A549 (cell line): Measurements from ENCODE around the gene PKN2. TPM values are rescaled to one million over a fixed set of nuclear protein-coding genes. Genes with fewer than 3 reads are reported as not detected.

ENCODE experiments used
- ATAC-seq, 2 experiments: fragments of 200-7000 bp in 1 of 2; fragments of >200 bp in 1 of 2; cut with Nextera tagmentation in 1 of 2; cut with Tn5 transposase in 1 of 2; 3 replicates each; pipeline versions ENCODE4 v1.8.0 to v1.9.1; 2018 to 2020; ENCODE audit warnings: mild to moderate bottlenecking in 1 of 2, moderate library complexity in 1 of 2
- CTCF ChIA-PET: fragments of 300-600 bp; sonication (Branson Sonifier 250); formaldehyde crosslinking; extraction: SDS; loops from one replicate; lab custom pipeline; 2021; ENCODE audit warnings: antibody characterized with exemption, inconsistent platforms; lab: Yijun Ruan, JAX
- POLR2A ChIA-PET: fragments of 350-600 bp; formaldehyde crosslinking; extraction: SDS; loops from one replicate; lab custom pipeline; 2021; ENCODE audit warnings: antibody characterized with exemption, inconsistent platforms; lab: Yijun Ruan, JAX
- DNase-seq, 2 experiments: peaks; one replicate each; pipeline versions ENCODE4 v3.0.0 to v3.0.0-alpha.2; 2011 to 2016; ENCODE audit warnings: low read depth in 1 of 2, low spot score in 1 of 2
- FAIRE-seq: peaks from 2 replicates; lab custom pipeline; 2011; peaks lifted over from hg19 to GRCh38; lab: Jason Lieb, UNC
- H3K27ac ChIP-seq, 2 experiments: fragments of >200 bp; sonication (Bioruptor Twin); formaldehyde crosslinking; 3 replicates each; pipeline ENCODE4 v1.5.1; 2016 to 2017
- H3K4me1 ChIP-seq: fragments of >200 bp; sonication (Bioruptor Twin); formaldehyde crosslinking; 3 replicates; pipeline ENCODE4 v1.6.1; 2016
- H3K4me2 ChIP-seq: fragments of >200 bp; sonication (Bioruptor Twin); formaldehyde crosslinking; 3 replicates; pipeline ENCODE4 v1.6.1; 2016
- H3K4me3 ChIP-seq: fragments of >200 bp; sonication (Bioruptor Twin); formaldehyde crosslinking; 3 replicates; pipeline ENCODE4 v1.5.1; 2016
- H3K9me3 ChIP-seq: fragments of >200 bp; sonication (Bioruptor Twin); formaldehyde crosslinking; 3 replicates; pipeline ENCODE4 v1.6.1; 2016
- BHLHE40 ChIP-seq: IDR thresholded peaks from 2 replicates; pipeline ENCODE4 v1.6.1; 2012; ENCODE audit warnings: low read depth, low read length, inconsistent platforms
- CBX2 ChIP-seq: fragments of 200-600 bp; sonication (generic); IDR thresholded peaks from 2 replicates; pipeline ENCODE4 v1.6.1; 2016; ENCODE audit warnings: low read depth, mild to moderate bottlenecking, borderline replicate concordance
- CHD2 ChIP-seq: fragments of 150-350 bp; IDR thresholded peaks from 2 replicates; pipeline ENCODE4 v1.6.1; 2014; ENCODE audit warnings: low read length; ENCODE audit not compliant: partially characterized antibody
- CHD4 ChIP-seq: fragments of 200-600 bp; sonication (generic); IDR thresholded peaks from 2 replicates; pipeline ENCODE4 v1.6.1; 2016; ENCODE audit warnings: antibody characterized with exemption, mild to moderate bottlenecking, borderline replicate concordance
- CTCF ChIP-seq: fragments of >200 bp; sonication (Bioruptor Twin); formaldehyde crosslinking; IDR thresholded peaks from 3 replicates; pipeline ENCODE4 v1.5.1; 2016
- E2F6 ChIP-seq: IDR thresholded peaks from 2 replicates; pipeline ENCODE4 v1.6.1; 2012; ENCODE audit warnings: low read depth, borderline replicate concordance
- EHF ChIP-seq: fragments of 250-450 bp; sonication (Bioruptor Pico); IDR thresholded peaks from 2 replicates; pipeline ENCODE4 v1.5.0; 2020; ENCODE audit warnings: mild to moderate bottlenecking
- EHMT2 ChIP-seq: fragments of 200-600 bp; sonication (generic); IDR thresholded peaks from 2 replicates; pipeline ENCODE4 v1.6.1; 2016; ENCODE audit warnings: antibody characterized with exemption, low read depth, mild to moderate bottlenecking, moderate library complexity
- ELK1 ChIP-seq: fragments of 150-350 bp; IDR thresholded peaks from 2 replicates; pipeline ENCODE4 v1.6.1; 2014; ENCODE audit warnings: low read depth, mild to moderate bottlenecking, low read length
- EP300 ChIP-seq, 2 experiments: fragments of >200 bp; sonication (Bioruptor Twin); formaldehyde crosslinking; IDR thresholded peaks; 2 replicates in 1 of 2; 3 replicates in 1 of 2; pipeline ENCODE4 v1.6.1; 2016 to 2017
- FOXS1 ChIP-seq: fragments of 250-450 bp; sonication (Bioruptor Pico); IDR thresholded peaks from 2 replicates; pipeline ENCODE4 v1.5.0; 2020; ENCODE audit warnings: mild to moderate bottlenecking, moderate library complexity
- HDAC2 ChIP-seq: fragments of 200-600 bp; sonication (generic); IDR thresholded peaks from 2 replicates; pipeline ENCODE4 v1.6.1; 2016
- HMGXB4 ChIP-seq: fragments of 250-450 bp; sonication (Bioruptor Pico); IDR thresholded peaks from 2 replicates; pipeline ENCODE4 v1.5.0; 2021; ENCODE audit warnings: mild to moderate bottlenecking, moderate library complexity, borderline replicate concordance
- HOXB5 ChIP-seq: fragments of 250-450 bp; sonication (Bioruptor Pico); IDR thresholded peaks from 2 replicates; pipeline ENCODE4 v1.5.0; 2020; ENCODE audit warnings: mild to moderate bottlenecking, moderate library complexity
- JUN ChIP-seq, 2 experiments: fragments of >200 bp; sonication (Bioruptor Twin); formaldehyde crosslinking; IDR thresholded peaks; 2 replicates in 1 of 2; 3 replicates in 1 of 2; pipeline ENCODE4 v1.6.1; 2016 to 2017
- KDM1A ChIP-seq: fragments of 200-600 bp; sonication (generic); IDR thresholded peaks from 2 replicates; pipeline ENCODE4 v1.6.1; 2016; ENCODE audit warnings: low read depth, mild to moderate bottlenecking
- MAZ ChIP-seq: fragments of 150-350 bp; IDR thresholded peaks from 2 replicates; pipeline ENCODE4 v1.6.1; 2014; ENCODE audit warnings: antibody characterized with exemption, low read depth, low read length, borderline replicate concordance
- NR3C1 ChIP-seq: fragments of >200 bp; sonication (Bioruptor Twin); formaldehyde crosslinking; IDR thresholded peaks from 3 replicates; pipeline ENCODE4 v1.6.1; 2017
- PBX3 ChIP-seq: IDR thresholded peaks from 2 replicates; pipeline ENCODE4 v1.6.1; 2012
- RAD21 ChIP-seq, 2 experiments: fragments of >200 bp in 1 of 2; sonication (Bioruptor Twin) in 1 of 2; formaldehyde crosslinking in 1 of 2; IDR thresholded peaks in 1 of 2; conservative IDR thresholded peaks in 1 of 2; 2 replicates in 1 of 2; 3 replicates in 1 of 2; pipeline ENCODE4 v1.6.1; 2012 to 2018; ENCODE audit warnings: inconsistent platforms in 1 of 2
- RARB ChIP-seq: fragments of 250-450 bp; sonication (Bioruptor Pico); IDR thresholded peaks from 2 replicates; pipeline ENCODE4 v1.8.0; 2021; ENCODE audit warnings: mild to moderate bottlenecking, moderate library complexity
- RCOR1 ChIP-seq: fragments of 150-350 bp; IDR thresholded peaks from 2 replicates; pipeline ENCODE4 v1.6.1; 2014; ENCODE audit warnings: antibody characterized with exemption, low read length, low read depth
- RFX5 ChIP-seq: fragments of 450-650 bp; IDR thresholded peaks from 2 replicates; pipeline ENCODE4 v1.7.1; 2014; ENCODE audit warnings: antibody characterized with exemption, mild to moderate bottlenecking, moderate library complexity
- RNF2 ChIP-seq: fragments of 200-600 bp; sonication (generic); IDR thresholded peaks from 2 replicates; pipeline ENCODE4 v1.6.1; 2016; ENCODE audit warnings: low read depth, mild to moderate bottlenecking, antibody characterized with exemption, moderate library complexity, borderline replicate concordance
- TFCP2L1 ChIP-seq: fragments of 250-450 bp; sonication (Bioruptor Pico); IDR thresholded peaks from 2 replicates; pipeline ENCODE4 v1.5.0; 2021; ENCODE audit warnings: mild to moderate bottlenecking
- USF2 ChIP-seq: fragments of 450-650 bp; IDR thresholded peaks from 2 replicates; pipeline ENCODE4 v1.6.1; 2014; ENCODE audit warnings: antibody characterized with exemption
- polyA plus RNA-seq, 4 experiments: library from polyadenylated mRNA; depleted of rRNA in 3 of 4; stranded (reverse); fragments of >200 nt; fragmentation: RNase III in 1 of 4; extraction: RNeasy Plus Mini Kit Qiagen cat#74134 plus additional on column Dnase treatment in 1 of 4; gene quantifications; 2 replicates in 3 of 4; 3 replicates in 1 of 4; pipeline ENCODE4 v1.2.3, GENCODE V29; 2011 to 2017

Gene PKN2
- polyA plus RNA-seq, 2 of the 4 experiments (the other 2 are of a cell fraction), result 14.4 to 39.6 TPM

- no peak for TF ChIP-seq RFX5
- no peak for TF ChIP-seq RCOR1
- no peak for TF ChIP-seq HMGXB4 (CRISPR knock-in tag)
- TF ChIP-seq RAD21 (conservative IDR thresholded peaks at IDR 0.05 in 1 of 2, IDR thresholded peaks at IDR 0.05 in 1 of 2), result no peak
- no peak for TF ChIP-seq JUN (IDR thresholded peaks at IDR 0.05)
Measured at GRCh38 chr1:88640060-88640459, 44.0 kb upstream of the PKN2 start (continued).

- FAIRE-seq (no peak), DNase-seq (no peak), ATAC-seq (no peak)
- Histone ChIP-seq H3K4me2 (no peak overlapping the region), H3K4me3 (no peak overlapping the region), H3K27ac (no peak overlapping the region), H3K4me1 (no peaks in the 10 kb centered on the region), H3K9me3 (no peaks in the 10 kb centered on the region)
- POLR2A ChIA-PET, result no interaction called here
- TF ChIP-seq BHLHE40, result no peak
- no peak for TF ChIP-seq RCOR1
- TF ChIP-seq ELK1, result no peak
- no peak for TF ChIP-seq EHMT2
- TF ChIP-seq EHF (CRISPR knock-in tag), result no peak
- TF ChIP-seq CBX2, result no peak
- no peak for TF ChIP-seq RARB (CRISPR knock-in tag)
- TF ChIP-seq CTCF, result no peak
- no peak for TF ChIP-seq CHD2
- TF ChIP-seq TFCP2L1 (CRISPR knock-in tag), result no peak
- TF ChIP-seq HOXB5 (CRISPR knock-in tag), result no peak
- TF ChIP-seq CHD4, result no peak
- no peak for TF ChIP-seq KDM1A
- no peak for TF ChIP-seq MAZ
- TF ChIP-seq HDAC2, result no peak
- TF ChIP-seq RNF2, result no peak
- CTCF ChIA-PET, result interaction anchor here (0.6 kb wide), 1 partner anchor 9 kb away, joined by 4 read pairs; no protein-coding TSS in a partner anchor
Measured at GRCh38 chr1:88645886-88646285, 38.2 kb upstream of the PKN2 start.

- POLR2A ChIA-PET, result no interaction called here
- CTCF ChIA-PET, result interaction anchor here (0.6 to 1.9 kb wide), 3 partner anchors 8 to 231 kb away, joined by 4 to 7 read pairs (median 5); no protein-coding TSS in a partner anchor
- DNase-seq, result no peak
- H3K4me1 ChIP-seq, result no peaks in the 10 kb centered on the region
- no peak for ATAC-seq
- no peaks in the 10 kb centered on the region for H3K9me3 ChIP-seq
- no peak for FAIRE-seq
- no peak overlapping the region for H3K27ac ChIP-seq
- no peak overlapping the region for H3K4me2 ChIP-seq
- H3K4me3 ChIP-seq, result no peak overlapping the region
- no peak for TF ChIP-seq EHMT2
- TF ChIP-seq EP300 (IDR thresholded peaks at IDR 0.05), result no peak
- no peak for TF ChIP-seq RFX5
- no peak for TF ChIP-seq USF2
- TF ChIP-seq ELK1, result no peak
- no peak for TF ChIP-seq FOXS1 (CRISPR knock-in tag)
- no peak for TF ChIP-seq E2F6
- TF ChIP-seq NR3C1, result no peak
- TF ChIP-seq PBX3, result no peak
- TF ChIP-seq RNF2, result no peak
- TF ChIP-seq RAD21 (conservative IDR thresholded peaks at IDR 0.05 in 1 of 2, IDR thresholded peaks at IDR 0.05 in 1 of 2), result no peak
Measured at GRCh38 chr1:88646476-88647248, 37.4 kb upstream of the PKN2 start.
